Mesothelial cell of epicardium (in vitro differentiated cells): Measurements from ENCODE around the gene C8B. TPM values are rescaled to one million over a fixed set of nuclear protein-coding genes. Genes with fewer than 3 reads are reported as not detected.

Source experiments
- DNase-seq, 2 experiments: peaks; one replicate each; pipeline ENCODE4 v3.0.0; 2021; ENCODE audit warnings: low spot score in 2 of 2; ENCODE audit not compliant: unreplicated experiment in 2 of 2
- H3K27ac Mint-ChIP-seq: 2 replicates; pipeline ENCODE4 v1.8.0; 2021; ENCODE audit warnings: mixed read lengths
- H3K27me3 Mint-ChIP-seq: 2 replicates; pipeline ENCODE4 v1.8.0; 2021; ENCODE audit warnings: low read depth, mixed read lengths
- H3K36me3 Mint-ChIP-seq: 2 replicates; pipeline ENCODE4 v1.8.0; 2021; ENCODE audit warnings: mixed read lengths
- H3K4me1 Mint-ChIP-seq: 2 replicates; pipeline ENCODE4 v1.8.0; 2021; ENCODE audit warnings: mixed read lengths
- H3K4me3 Mint-ChIP-seq: 2 replicates; pipeline ENCODE4 v1.8.0; 2021; ENCODE audit warnings: mild to moderate bottlenecking, moderate library complexity, mixed read lengths
- H3K9me3 Mint-ChIP-seq: 2 replicates; pipeline ENCODE4 v1.8.0; 2021; ENCODE audit warnings: mixed read lengths
- CTCF ChIP-seq: fragments of 200-600 bp; sonication (generic); IDR thresholded peaks from one replicate; pipeline ENCODE4 v1.5.0; 2021; ENCODE audit warnings: antibody characterized with exemption; ENCODE audit not compliant: unreplicated experiment
- total RNA-seq: library from RNA; stranded (reverse); gene quantifications from 3 replicates; pipeline ENCODE4 v1.2.1, GENCODE V29; 2021

Gene C8B
- total RNA-seq, 1 donor from 2014 or later: not detected

- Mint-ChIP-seq H3K4me1 (no peaks in the 10 kb centered on the region), H3K9me3 (peaks cover 10% of the 10 kb centered on the region), H3K27me3 (peaks cover 10% of the 10 kb centered on the region), H3K4me3 (no peak overlapping the region), H3K36me3 (no peaks in the 10 kb centered on the region), H3K27ac (no peak overlapping the region)
- DNase-seq: no peak
- TF ChIP-seq CTCF: no peak
Observed at GRCh38 chr1:56970280-56970679, 4.5 kb upstream of the C8B start.

GRCh38 chr1:56968878-56969495 is 3.2 kb upstream of the C8B start:
- no peak for DNase-seq
- H3K9me3 Mint-ChIP-seq: peaks cover 10% of the 10 kb centered on the region
- H3K4me3 Mint-ChIP-seq: no peak overlapping the region
- no peaks in the 10 kb centered on the region for H3K36me3 Mint-ChIP-seq
- peaks cover 14% of the 10 kb centered on the region for H3K27me3 Mint-ChIP-seq
- no peaks in the 10 kb centered on the region for H3K4me1 Mint-ChIP-seq
- H3K27ac Mint-ChIP-seq: no peak overlapping the region
- no peak for TF ChIP-seq CTCF

GRCh38 chr1:56967900-56968832 is 2.4 kb upstream of the C8B start:
- peak; percentile 74 for TF ChIP-seq CTCF
- peaks cover 14% of the 10 kb centered on the region for H3K27me3 Mint-ChIP-seq
- H3K9me3 Mint-ChIP-seq: peaks cover 10% of the 10 kb centered on the region
- no peak overlapping the region for H3K4me3 Mint-ChIP-seq
- H3K4me1 Mint-ChIP-seq: no peaks in the 10 kb centered on the region
- H3K27ac Mint-ChIP-seq: no peak overlapping the region
- DNase-seq: peak in 1 of 2 experiments; percentile 48
- H3K36me3 Mint-ChIP-seq: no peaks in the 10 kb centered on the region

- Mint-ChIP-seq H3K27me3 (peaks cover 20% of the 10 kb centered on the region), H3K4me1 (no peaks in the 10 kb centered on the region), H3K36me3 (no peaks in the 10 kb centered on the region), H3K4me3 (no peak overlapping the region), H3K9me3 (peaks cover 4% of the 10 kb centered on the region), H3K27ac (no peak overlapping the region)
- DNase-seq: no peak
- TF ChIP-seq CTCF: no peak
Observed at GRCh38 chr1:56967355-56967754, 1.5 kb upstream of the C8B start.

- no peak for TF ChIP-seq CTCF
- Mint-ChIP-seq H3K4me3 (no peak overlapping the region), H3K4me1 (no peaks in the 10 kb centered on the region)
Observed at GRCh38 chr1:56966698-56966999, 834 bp upstream of the C8B start.

More at GRCh38 chr1:56966698-56966999, 834 bp upstream of the C8B start:
- peaks cover 19% of the 10 kb centered on the region for H3K27me3 Mint-ChIP-seq
- H3K9me3 Mint-ChIP-seq: peaks cover 4% of the 10 kb centered on the region
- no peak for DNase-seq
- no peaks in the 10 kb centered on the region for H3K36me3 Mint-ChIP-seq
- H3K27ac Mint-ChIP-seq: no peak overlapping the region
